GM12878 (cell line): ENCODE measurements around the gene TMEM109. TPM values are rescaled to one million over a fixed set of nuclear protein-coding genes. Genes with fewer than 3 reads are reported as not detected.

Source experiments
- ATAC-seq: fragments of 200-7000 bp; cut with Tn5 transposase; 3 replicates; pipeline ENCODE4 v1.9.1; 2020; ENCODE audit warnings: mild to moderate bottlenecking, moderate library complexity
- BruUV-seq: library from RNA; stranded (reverse); fragments of 400-500 nt; replicated peaks from 2 replicates; lab custom pipeline; 2021; lab: Mats Ljungman, UMichigan
- CTCF ChIA-PET: fragments of 300-600 bp; sonication (Branson Sonifier 250); formaldehyde crosslinking; extraction: SDS; loops from one replicate; lab custom pipeline; 2021; ENCODE audit warnings: inconsistent platforms; lab: Yijun Ruan, JAX
- POLR2A ChIA-PET: fragments of 350-600 bp; formaldehyde crosslinking; extraction: SDS; loops from one replicate; lab custom pipeline; 2021; ENCODE audit warnings: inconsistent platforms; lab: Charles Lee
- RAD21 ChIA-PET: fragments of 300-600 bp; sonication (Branson Sonifier 250); formaldehyde crosslinking; loops from one replicate; lab custom pipeline; 2023; ENCODE audit warnings: antibody characterized with exemption; ENCODE audit not compliant: unreplicated experiment; lab: Charles Lee
- SMC1A ChIA-PET: fragments of 300-600 bp; sonication (Branson Sonifier 250); formaldehyde crosslinking; loops from one replicate; lab custom pipeline; 2023; ENCODE audit not compliant: unreplicated experiment, uncharacterized antibody; lab: Charles Lee
- DNase-seq: peaks from one replicate; pipeline ENCODE4 v3.0.0-alpha.2; 2011; ENCODE audit warnings: low read depth, low spot score
- FAIRE-seq: peaks from 3 replicates; lab custom pipeline; 2011; peaks lifted over from hg19 to GRCh38; lab: Jason Lieb, UNC
- H2AFZ ChIP-seq: 2 replicates; pipeline ENCODE4 v1.6.0; 2011; ENCODE audit warnings: low read depth, low read length, control low read depth; ENCODE audit not compliant: control insufficient read depth
- H3K27ac ChIP-seq: 2 replicates; pipeline ENCODE4 v1.5.1; 2011; ENCODE audit warnings: control low read depth; ENCODE audit not compliant: control insufficient read depth, insufficient read depth
- H3K27me3 ChIP-seq, 2 experiments: replicated peaks in 1 of 2; 2 replicates each; pipeline versions ENCODE4 v1.6.0 to v1.6.1; 2011; ENCODE audit warnings: low read length in 1 of 2; ENCODE audit not compliant: control insufficient read depth in 2 of 2, insufficient read depth in 2 of 2
- H3K36me3 ChIP-seq, 2 experiments: 2 replicates each; pipeline ENCODE4 v1.5.1; 2011; ENCODE audit warnings: low read length in 1 of 2; ENCODE audit not compliant: control insufficient read depth in 2 of 2, insufficient read depth in 2 of 2
- H3K4me1 ChIP-seq: 2 replicates; pipeline ENCODE4 v1.6.1; 2011; ENCODE audit warnings: mild to moderate bottlenecking, low read length, moderate library complexity, mixed read lengths; ENCODE audit not compliant: control insufficient read depth, insufficient read depth
- H3K4me2 ChIP-seq: 2 replicates; pipeline ENCODE4 v1.6.0; 2011; ENCODE audit warnings: control low read depth; ENCODE audit not compliant: control insufficient read depth, insufficient read depth
- H3K4me3 ChIP-seq: fragments of 200-600 bp; sonication (generic); 2 replicates; pipeline ENCODE4 v1.5.1; 2016
- H3K79me2 ChIP-seq: 2 replicates; pipeline ENCODE4 v1.6.0; 2011; ENCODE audit warnings: low read length; ENCODE audit not compliant: control insufficient read depth, insufficient read depth
- H3K9ac ChIP-seq: 2 replicates; pipeline ENCODE4 v1.8.0; 2011; ENCODE audit warnings: low read length, control low read depth, mixed read lengths; ENCODE audit not compliant: control insufficient read depth, insufficient read depth
- H3K9me3 ChIP-seq: replicated peaks from 3 replicates; pipeline ENCODE4 v1.5.1; 2011; ENCODE audit warnings: mild to moderate bottlenecking, low read length; ENCODE audit not compliant: control insufficient read depth, insufficient read depth
- H4K20me1 ChIP-seq: 2 replicates; pipeline ENCODE4 v1.6.0; 2011; ENCODE audit not compliant: control insufficient read depth, insufficient read depth
- IKZF1 ChIP-seq: fragments of 450-650 bp; conservative IDR thresholded peaks from 2 replicates; pipeline ENCODE4 v1.6.1; 2017; ENCODE audit warnings: antibody characterized with exemption, mild to moderate bottlenecking
- NR2C1 ChIP-seq: fragments of 450-650 bp; IDR thresholded peaks from 2 replicates; pipeline ENCODE4 v1.6.1; 2017; ENCODE audit warnings: antibody characterized with exemption, mild to moderate bottlenecking, moderate library complexity
- POLR2A ChIP-seq: IDR thresholded peaks from 2 replicates; pipeline ENCODE4 v1.6.1; 2011; ENCODE audit warnings: low read depth, mild to moderate bottlenecking, low read length
- ZNF384 ChIP-seq: IDR thresholded peaks from 2 replicates; pipeline ENCODE4 v1.6.1; 2012; ENCODE audit warnings: low read depth, mild to moderate bottlenecking, low read length, improper control_type of control experiment, borderline replicate concordance
- WGBS: methylation state at CpG from one replicate; pipeline ENCODE4 v1.1.6; 2016; ENCODE audit warnings: low lambda C conversion rate; ENCODE audit not compliant: insufficient replicate concordance, insufficient coverage; ENCODE audit errors: missing lambda C conversion rate; 5-methylcytosine and 5-hydroxymethylcytosine counted together
- in situ Hi-C: fragments of 300-500 bp; cut with MboI; formaldehyde crosslinking; loops from 9 replicates; pipeline ENCODE4 v1.14.3; 2018; ENCODE audit warnings: mixed read lengths
- intact Hi-C: fragments of 100-400 bp; cut with micrococcal nuclease; formaldehyde crosslinking; loops from one replicate; pipeline ENCODE4 v1.14.2; 2022; ENCODE audit not compliant: unreplicated experiment
- polyA plus RNA-seq, 11 experiments: library from polyadenylated mRNA; depleted of rRNA in 4 of 11; unstranded in 6 of 11; stranded (reverse) in 5 of 11; fragments of >200 nt; fragmentation: Nextera tagmentation in 4 of 11; fragmentation: Illumina TruSeq in 1 of 11; extraction: Ambion mirVana in 4 of 11; extraction: Trizol in 1 of 11; gene quantifications; 1 replicate in 1 of 11; 2 replicates in 10 of 11; pipeline versions ENCODE4 v1.2.1 to v1.2.3, GENCODE V29; 2011 to 2016; ENCODE audit warnings: inconsistent platforms in 2 of 11, missing spikeins in 2 of 11, low read depth in 1 of 11
- total RNA-seq, 4 experiments: library from RNA; depleted of rRNA in 3 of 4; stranded (reverse); fragments of >200 nt in 3 of 4; fragmentation: Illumina TruSeq in 1 of 4; extraction: Trizol in 1 of 4; gene quantifications; 2 replicates each; pipeline versions ENCODE4 v1.2.1 to v1.2.3, GENCODE V29; 2013 to 2021
- TF ChIP-seq, protein P1 (sequence below): fragments of 450-650 bp; IDR thresholded peaks from 2 replicates; pipeline ENCODE4 v1.6.1; 2016; ENCODE audit warnings: mild to moderate bottlenecking

The TMEM109 gene
- total and polyA plus RNA-seq, 10 of the 15 experiments (the other 5 are each of a cell fraction or from before 2014, with no cell fraction given), result 21.9 to 199 (median 85.2) TPM

DNA sequence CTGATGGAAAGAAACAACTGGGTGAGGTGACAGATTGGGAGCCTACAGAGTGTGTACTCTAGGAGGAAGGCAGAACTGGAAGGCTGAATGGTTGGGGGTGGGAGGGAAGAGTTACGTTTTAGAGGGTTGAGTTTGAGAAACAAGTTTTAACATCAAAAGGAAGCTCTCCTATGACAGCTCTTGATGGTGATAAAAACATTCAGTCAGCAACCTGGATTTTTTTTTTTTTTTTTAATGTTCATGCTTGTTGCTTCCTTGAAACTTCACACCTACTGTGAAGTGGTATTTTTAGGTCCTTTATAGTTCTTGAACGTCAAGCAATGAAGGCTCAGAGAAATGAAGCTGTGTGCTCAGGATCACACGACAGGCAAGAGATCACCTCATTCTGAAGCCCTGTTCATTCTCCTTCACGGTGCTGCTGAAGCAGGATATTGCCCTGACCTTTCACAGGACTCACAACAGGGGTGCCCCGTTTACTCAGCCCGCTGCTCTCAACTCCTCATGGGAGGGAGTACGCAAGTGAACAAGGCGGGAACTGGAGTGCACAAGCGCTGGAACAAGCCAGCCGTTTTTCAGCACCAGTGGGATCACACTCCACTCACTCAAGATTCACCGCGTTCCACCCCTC lies 1.6 kb upstream of the TMEM109 start:
- Histone ChIP-seq H4K20me1 (no peaks in the 10 kb centered on the region), H3K4me3 (no peak overlapping the region), H3K79me2 (peaks cover 24% of the 10 kb centered on the region), H3K27me3 (no peaks in the 10 kb centered on the region), H3K27ac (peak overlapping the region; percentile 94; the same call in 1 of the 2 replicates), H3K9ac (no peak overlapping the region), H3K4me1 (peaks cover 63% of the 10 kb centered on the region), H3K4me2 (no peak overlapping the region; the same call in 1 of the 2 replicates), H3K9me3 (peaks cover 8% of the 10 kb centered on the region), H3K36me3 (no peaks in the 10 kb centered on the region; a peak in 1 of 4 replicates), H2AFZ (no peak overlapping the region)
- 73% methylated on average over 12 of the region's 12 CpGs for WGBS
- TF ChIP-seq IKZF1 (no peak), ZNF384 (peak; percentile 56; the same call in 1 of the 2 replicates), NR2C1 (no peak), POLR2A (0 out of 2 replicates have a peak, but pooled peaks have one; percentile 6)
- TF ChIP-seq, protein P1, sequence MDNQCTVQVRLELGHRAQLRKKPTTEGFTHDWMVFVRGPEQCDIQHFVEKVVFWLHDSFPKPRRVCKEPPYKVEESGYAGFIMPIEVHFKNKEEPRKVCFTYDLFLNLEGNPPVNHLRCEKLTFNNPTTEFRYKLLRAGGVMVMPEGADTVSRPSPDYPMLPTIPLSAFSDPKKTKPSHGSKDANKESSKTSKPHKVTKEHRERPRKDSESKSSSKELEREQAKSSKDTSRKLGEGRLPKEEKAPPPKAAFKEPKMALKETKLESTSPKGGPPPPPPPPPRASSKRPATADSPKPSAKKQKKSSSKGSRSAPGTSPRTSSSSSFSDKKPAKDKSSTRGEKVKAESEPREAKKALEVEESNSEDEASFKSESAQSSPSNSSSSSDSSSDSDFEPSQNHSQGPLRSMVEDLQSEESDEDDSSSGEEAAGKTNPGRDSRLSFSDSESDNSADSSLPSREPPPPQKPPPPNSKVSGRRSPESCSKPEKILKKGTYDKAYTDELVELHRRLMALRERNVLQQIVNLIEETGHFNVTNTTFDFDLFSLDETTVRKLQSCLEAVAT, result peak; percentile 41; the same call in 1 of the 2 replicates
- ChIA-PET POLR2A (interaction anchor here (0.6 to 1.8 kb wide), 5 partner anchors 31 to 248 kb away, joined by 3 to 5 read pairs (median 3); partner anchors contain the start of gene VPS37C), SMC1A (interaction anchor here (0.6 to 5.9 kb wide), 8 partner anchors 9 to 1768 kb away, joined by 3 to 76 read pairs (median 4); partner anchors contain the start of genes SLC15A3 and TMEM216), RAD21 (interaction anchor here (0.7 to 5.9 kb wide), 8 partner anchors 12 to 740 kb away, joined by 3 to 43 read pairs (median 3); partner anchors contain the start of gene TMEM132A), CTCF (interaction anchor here (0.7 to 4.5 kb wide), 6 partner anchors 11 to 294 kb away, joined by 3 to 46 read pairs (median 8); no protein-coding TSS in a partner anchor)
- no peak for DNase-seq
- in situ Hi-C loops (no loop called here), intact Hi-C loops (no loop called here)
- FAIRE-seq, result no peak
- ATAC-seq, result no peak
- BruUV-seq, result no TSS peak
